Caco-2 (cell line): Measurements from ENCODE around the gene CYS1. TPM values are rescaled to one million over a fixed set of nuclear protein-coding genes. Genes with fewer than 3 reads are reported as not detected.

Source experiments
- BruUV-seq: library from RNA; stranded (reverse); fragments of 400-500 nt; replicated peaks from 2 replicates; lab custom pipeline; 2021; lab: Mats Ljungman, UMichigan
- CTCF ChIA-PET: fragments of 300-600 bp; sonication (Branson Sonifier 250); formaldehyde crosslinking; loops from one replicate; lab custom pipeline; 2022; ENCODE audit warnings: antibody characterized with exemption; lab: Charles Lee
- POLR2A ChIA-PET: fragments of 300-600 bp; sonication (Branson Sonifier 250); formaldehyde crosslinking; loops from one replicate; lab custom pipeline; 2022; ENCODE audit warnings: antibody characterized with exemption; lab: Charles Lee
- DNase-seq, 2 experiments: peaks; one replicate each; pipeline versions ENCODE4 v3.0.0 to v3.0.0-alpha.2; 2020 to 2022
- H3K27me3 ChIP-seq: replicated peaks from 2 replicates; pipeline ENCODE4 v1.6.0; 2011; ENCODE audit warnings: low read length; ENCODE audit not compliant: control insufficient read depth, insufficient read depth
- H3K36me3 ChIP-seq: 2 replicates; pipeline ENCODE4 v1.5.1; 2011; ENCODE audit warnings: low read length; ENCODE audit not compliant: control insufficient read depth, insufficient read depth
- H3K4me1 ChIP-seq: fragments of 250-450 bp; sonication (Bioruptor Pico); 2 replicates; pipeline ENCODE4 v1.5.1; 2020; ENCODE audit warnings: mild to moderate bottlenecking
- H3K4me3 ChIP-seq: 2 replicates; pipeline ENCODE4 v1.5.1; 2011; ENCODE audit warnings: low read depth, mild to moderate bottlenecking, control low read depth, low read length
- H3K9me3 ChIP-seq: fragments of 250-450 bp; sonication (Bioruptor Pico); 2 replicates; pipeline ENCODE4 v1.5.1; 2020; ENCODE audit warnings: mild to moderate bottlenecking, moderate library complexity
- H3K27ac Mint-ChIP-seq: one replicate; pipeline ENCODE4 v1.8.0; 2022; ENCODE audit warnings: mixed read lengths; ENCODE audit not compliant: unreplicated experiment
- H3K27me3 Mint-ChIP-seq: one replicate; pipeline ENCODE4 v1.8.0; 2022; ENCODE audit warnings: mixed read lengths; ENCODE audit not compliant: insufficient read depth, unreplicated experiment
- H3K36me3 Mint-ChIP-seq: one replicate; pipeline ENCODE4 v1.8.0; 2022; ENCODE audit warnings: mild to moderate bottlenecking, mixed read lengths; ENCODE audit not compliant: insufficient read depth, unreplicated experiment
- H3K4me1 Mint-ChIP-seq: one replicate; pipeline ENCODE4 v1.8.0; 2022; ENCODE audit warnings: low read depth, mixed read lengths; ENCODE audit not compliant: unreplicated experiment
- H3K4me3 Mint-ChIP-seq: one replicate; pipeline ENCODE4 v1.8.0; 2022; ENCODE audit warnings: mild to moderate bottlenecking, moderate library complexity, mixed read lengths; ENCODE audit not compliant: unreplicated experiment
- H3K9me3 Mint-ChIP-seq: one replicate; pipeline ENCODE4 v1.8.0; 2022; ENCODE audit warnings: mixed read lengths; ENCODE audit not compliant: unreplicated experiment
- CTCF ChIP-seq, 2 experiments: fragments of 200-600 bp in 1 of 2; IDR thresholded peaks; 1 replicate in 1 of 2; 2 replicates in 1 of 2; pipeline versions ENCODE4 v1.5.1 to v1.8.0; 2011 to 2022; ENCODE audit warnings: antibody characterized with exemption in 1 of 2, control low read depth in 1 of 2, inconsistent platforms in 1 of 2, low read depth in 1 of 2, low read length in 1 of 2, mild to moderate bottlenecking in 1 of 2, moderate library complexity in 1 of 2; ENCODE audit not compliant: insufficient read depth in 1 of 2, severe bottlenecking in 1 of 2, unreplicated experiment in 1 of 2
- intact Hi-C: fragments of 100-400 bp; cut with micrococcal nuclease; formaldehyde crosslinking; loops from one replicate; pipeline ENCODE4 v1.10.0; 2022; ENCODE audit not compliant: unreplicated experiment
- total RNA-seq: library from RNA; stranded (reverse); gene quantifications from 2 replicates; pipeline ENCODE4 v1.2.3, GENCODE V29; 2022

Gene CYS1
- total RNA-seq, 1 experiment from 2014 or later, result 1.4 TPM

- no peak for DNase-seq
- ChIA-PET CTCF (interaction anchor here (0.6 to 1.6 kb wide), 3 partner anchors 81 to 630 kb away, joined by 4 to 5 read pairs (median 5); no protein-coding TSS in a partner anchor), POLR2A (no interaction called here)
- Mint-ChIP-seq H3K9me3 (peaks cover 13% of the 10 kb centered on the region), H3K27me3 (no peaks in the 10 kb centered on the region), H3K4me1 (no peaks in the 10 kb centered on the region), H3K27ac (no peak overlapping the region), H3K36me3 (no peaks in the 10 kb centered on the region), H3K4me3 (no peak overlapping the region)
- H3K36me3 ChIP-seq, result no peaks in the 10 kb centered on the region
- H3K9me3 ChIP-seq, result peaks cover 6% of the 10 kb centered on the region; the same call in 1 of the 2 replicates
- H3K27me3 ChIP-seq, result no peaks in the 10 kb centered on the region
- H3K4me3 ChIP-seq, result no peak overlapping the region
- no TSS peak for BruUV-seq
- H3K4me1 ChIP-seq, result no peaks in the 10 kb centered on the region
- no peak for TF ChIP-seq CTCF (IDR thresholded peaks at IDR 0.05; ENCODE audit: insufficient read depth in 1 of 2, low read depth in 1 of 2, low read length in 1 of 2, severe bottlenecking in 1 of 2, unreplicated experiment in 1 of 2)
- intact Hi-C loops, result no loop called here
These were observed 15.1 kb downstream of the CYS1 start for GRCh38 chr2:10064932-10065772.

DNA sequence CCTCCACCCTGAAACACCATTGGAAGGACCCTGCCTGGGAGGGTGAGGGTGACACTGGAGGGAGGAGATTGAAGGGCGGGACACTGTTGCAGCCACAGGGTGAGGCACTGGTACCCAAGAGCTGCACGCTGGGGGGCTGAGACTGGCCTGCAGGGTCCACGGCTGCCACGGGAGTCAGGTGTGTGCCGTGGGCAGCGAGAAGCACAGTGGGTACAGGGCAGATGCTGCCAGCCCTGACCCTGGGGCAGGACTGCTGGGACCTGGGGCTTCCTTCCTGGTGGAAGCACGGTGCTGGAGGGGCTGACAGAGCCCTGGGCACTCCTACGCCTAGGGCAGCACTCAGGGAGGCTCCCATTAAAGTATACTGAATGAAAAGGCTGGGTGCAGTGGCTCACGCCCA is 16.6 kb downstream of the CYS1 start:
- no peak for DNase-seq
- no TSS peak for BruUV-seq
- ChIA-PET POLR2A (no interaction called here), CTCF (no interaction called here)
- intact Hi-C loops, result no loop called here
- H3K27me3 Mint-ChIP-seq, result no peaks in the 10 kb centered on the region
- H3K4me3 Mint-ChIP-seq, result no peak overlapping the region
- Histone ChIP-seq H3K9me3 (peaks cover 6% of the 10 kb centered on the region; the same call in 1 of the 2 replicates), H3K4me1 (no peaks in the 10 kb centered on the region), H3K36me3 (no peaks in the 10 kb centered on the region), H3K27me3 (no peaks in the 10 kb centered on the region), H3K4me3 (no peak overlapping the region)
- no peaks in the 10 kb centered on the region for H3K36me3 Mint-ChIP-seq
- H3K9me3 Mint-ChIP-seq, result peaks cover 12% of the 10 kb centered on the region
- H3K4me1 Mint-ChIP-seq, result no peaks in the 10 kb centered on the region
- TF ChIP-seq CTCF (IDR thresholded peaks at IDR 0.05; ENCODE audit: insufficient read depth in 1 of 2, low read depth in 1 of 2, low read length in 1 of 2, severe bottlenecking in 1 of 2, unreplicated experiment in 1 of 2), result no peak
- H3K27ac Mint-ChIP-seq, result no peak overlapping the region

DNA sequence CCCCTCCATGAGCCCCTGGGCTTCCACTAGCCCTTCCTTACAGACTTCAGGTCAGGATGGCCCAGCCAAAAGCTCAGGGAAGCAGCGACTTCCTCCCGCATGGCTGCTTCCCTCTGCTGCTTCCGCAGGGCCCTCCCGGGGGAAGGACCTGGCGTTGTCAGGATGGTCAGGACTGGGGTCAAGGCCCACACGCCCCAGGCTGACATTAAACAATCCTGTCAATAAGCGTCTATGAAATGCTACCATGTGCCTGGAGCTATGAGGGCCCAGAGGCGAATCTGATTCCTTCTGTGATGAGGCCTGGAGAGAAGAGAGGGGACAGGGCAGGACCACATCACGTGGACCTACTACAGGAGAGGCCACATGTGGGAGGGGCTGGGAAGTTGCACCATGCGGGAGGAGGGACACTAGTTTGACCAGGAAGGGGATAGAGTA is 17.3 kb downstream of the CYS1 start:
- no peak for DNase-seq
- Mint-ChIP-seq H3K27ac (no peak overlapping the region), H3K36me3 (no peaks in the 10 kb centered on the region), H3K4me1 (peaks cover 3% of the 10 kb centered on the region), H3K4me3 (no peak overlapping the region), H3K9me3 (peaks cover 6% of the 10 kb centered on the region), H3K27me3 (no peaks in the 10 kb centered on the region)
- no peak for TF ChIP-seq CTCF (IDR thresholded peaks at IDR 0.05; ENCODE audit: insufficient read depth in 1 of 2, low read depth in 1 of 2, low read length in 1 of 2, severe bottlenecking in 1 of 2, unreplicated experiment in 1 of 2)
- ChIA-PET CTCF (no interaction called here), POLR2A (no interaction called here)
- Histone ChIP-seq H3K27me3 (no peaks in the 10 kb centered on the region), H3K4me1 (peaks cover 3% of the 10 kb centered on the region), H3K9me3 (peaks cover 4% of the 10 kb centered on the region; the same call in 1 of the 2 replicates), H3K4me3 (no peak overlapping the region), H3K36me3 (no peaks in the 10 kb centered on the region)
- intact Hi-C loops, result no loop called here
- no TSS peak for BruUV-seq
